ENCODE results near the gene CREBBP. TPM values are rescaled to one million over a fixed set of nuclear protein-coding genes. Genes with fewer than 3 reads are reported as not detected.

Gene CREBBP
- total RNA-seq, 1 donor from 2014 or later: 11.3 TPM

DNA sequence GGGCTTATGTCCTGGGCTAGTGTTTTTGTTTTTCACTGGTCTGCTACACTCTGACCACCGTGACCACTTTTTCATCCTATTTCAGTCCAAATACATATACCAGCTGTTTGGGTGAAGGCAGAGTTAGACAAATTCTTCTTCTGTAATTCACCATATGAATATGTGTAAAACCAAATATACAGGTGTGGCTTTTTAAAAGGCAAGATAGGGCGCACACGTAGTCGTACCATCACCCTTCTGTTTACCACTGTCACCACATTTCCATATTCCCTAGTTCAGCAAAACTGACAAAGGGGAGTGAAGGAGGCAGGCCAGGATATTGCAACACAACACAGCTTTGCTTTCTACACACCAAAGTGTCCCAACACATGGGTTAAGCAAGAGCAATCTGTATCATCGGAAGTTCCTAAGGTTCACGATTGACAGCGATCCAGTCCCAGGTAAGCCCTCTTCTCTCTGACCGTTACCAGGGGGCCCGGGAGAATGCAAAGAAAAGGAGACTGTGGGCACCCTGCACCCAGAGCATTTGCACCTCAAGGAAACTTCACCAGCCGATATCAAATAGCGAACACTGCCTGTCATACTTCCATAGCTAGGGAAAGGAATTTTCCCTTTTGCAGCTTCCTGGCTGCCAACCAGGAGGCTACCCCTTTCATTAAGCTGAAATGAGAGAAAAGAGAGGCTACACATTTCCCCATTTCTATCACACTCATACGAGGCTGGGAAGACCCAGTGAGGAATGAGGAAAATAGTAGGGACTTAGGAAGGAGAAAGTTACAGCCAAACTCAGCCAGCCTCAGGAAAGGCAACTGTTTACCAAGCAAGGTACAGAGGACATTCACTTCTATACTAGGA lies 23.1 kb downstream of the CREBBP start:
- TF ChIP-seq, protein P1, sequence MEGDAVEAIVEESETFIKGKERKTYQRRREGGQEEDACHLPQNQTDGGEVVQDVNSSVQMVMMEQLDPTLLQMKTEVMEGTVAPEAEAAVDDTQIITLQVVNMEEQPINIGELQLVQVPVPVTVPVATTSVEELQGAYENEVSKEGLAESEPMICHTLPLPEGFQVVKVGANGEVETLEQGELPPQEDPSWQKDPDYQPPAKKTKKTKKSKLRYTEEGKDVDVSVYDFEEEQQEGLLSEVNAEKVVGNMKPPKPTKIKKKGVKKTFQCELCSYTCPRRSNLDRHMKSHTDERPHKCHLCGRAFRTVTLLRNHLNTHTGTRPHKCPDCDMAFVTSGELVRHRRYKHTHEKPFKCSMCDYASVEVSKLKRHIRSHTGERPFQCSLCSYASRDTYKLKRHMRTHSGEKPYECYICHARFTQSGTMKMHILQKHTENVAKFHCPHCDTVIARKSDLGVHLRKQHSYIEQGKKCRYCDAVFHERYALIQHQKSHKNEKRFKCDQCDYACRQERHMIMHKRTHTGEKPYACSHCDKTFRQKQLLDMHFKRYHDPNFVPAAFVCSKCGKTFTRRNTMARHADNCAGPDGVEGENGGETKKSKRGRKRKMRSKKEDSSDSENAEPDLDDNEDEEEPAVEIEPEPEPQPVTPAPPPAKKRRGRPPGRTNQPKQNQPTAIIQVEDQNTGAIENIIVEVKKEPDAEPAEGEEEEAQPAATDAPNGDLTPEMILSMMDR (conservative IDR thresholded peaks at IDR 0.05; ENCODE audit: low read depth, low read length): no peak
- H3K4me3 ChIP-seq (ENCODE audit: low read depth, low read length): peak overlapping the region; percentile 1
- peak; percentile 57 for DNase-seq (ENCODE audit: low read depth)

DNA sequence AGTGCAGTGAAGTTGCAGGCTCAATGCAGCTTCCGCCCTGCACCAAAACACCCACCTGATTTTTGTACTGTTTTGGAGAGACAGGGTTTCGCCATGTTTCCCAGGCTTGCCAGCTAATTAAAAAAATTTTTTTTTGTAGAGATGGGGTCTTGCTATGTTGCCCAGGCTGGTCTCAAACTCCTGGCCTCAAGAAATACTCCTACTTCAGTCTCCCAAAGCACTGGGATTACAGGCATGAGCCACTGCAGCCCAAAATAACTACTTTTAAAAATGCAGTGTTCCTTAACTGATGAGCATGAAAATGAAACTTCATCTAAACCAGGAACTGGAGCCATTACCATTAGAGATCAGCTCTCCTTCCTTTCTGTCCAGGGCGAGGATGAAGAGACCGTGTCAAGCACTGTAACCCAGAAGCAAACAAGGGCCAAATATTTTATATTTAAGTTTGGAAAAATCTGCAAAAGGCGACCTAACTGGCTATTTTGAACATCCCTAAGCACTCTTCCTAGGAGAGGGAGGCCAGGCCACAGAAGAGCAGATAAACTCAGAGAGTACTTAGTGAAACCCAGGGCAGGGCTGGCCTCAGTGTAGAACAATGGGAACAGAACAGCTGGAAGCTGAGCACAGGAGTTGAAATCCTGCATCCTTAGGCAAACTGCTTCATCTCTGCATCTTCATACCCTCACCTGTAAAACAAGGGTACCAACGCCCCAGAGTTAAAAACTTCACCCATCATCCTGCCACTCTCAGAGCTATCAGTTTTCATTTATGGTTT lies 24.0 kb downstream of the CREBBP start:
- DNase-seq (ENCODE audit: low read depth): no peak
- TF ChIP-seq, protein P1 (conservative IDR thresholded peaks at IDR 0.05; ENCODE audit: low read depth, low read length): no peak
- H3K4me3 ChIP-seq (ENCODE audit: low read depth, low read length): no peak overlapping the region

- no peak overlapping the region for H3K4me3 ChIP-seq (ENCODE audit: low read depth, low read length)
- TF ChIP-seq, protein P1 (conservative IDR thresholded peaks at IDR 0.05; ENCODE audit: low read depth, low read length): no peak
- no peak for DNase-seq (ENCODE audit: low read depth)
Observed at GRCh38 chr16:3854750-3855541, 25.6 kb downstream of the CREBBP start.

- no peak overlapping the region for H3K4me3 ChIP-seq (ENCODE audit: low read depth, low read length)
- no peak for DNase-seq (ENCODE audit: low read depth)
- TF ChIP-seq, protein P1 (conservative IDR thresholded peaks at IDR 0.05; ENCODE audit: low read depth, low read length): no peak
Observed at GRCh38 chr16:3850544-3850899, 30.0 kb downstream of the CREBBP start.

DNA sequence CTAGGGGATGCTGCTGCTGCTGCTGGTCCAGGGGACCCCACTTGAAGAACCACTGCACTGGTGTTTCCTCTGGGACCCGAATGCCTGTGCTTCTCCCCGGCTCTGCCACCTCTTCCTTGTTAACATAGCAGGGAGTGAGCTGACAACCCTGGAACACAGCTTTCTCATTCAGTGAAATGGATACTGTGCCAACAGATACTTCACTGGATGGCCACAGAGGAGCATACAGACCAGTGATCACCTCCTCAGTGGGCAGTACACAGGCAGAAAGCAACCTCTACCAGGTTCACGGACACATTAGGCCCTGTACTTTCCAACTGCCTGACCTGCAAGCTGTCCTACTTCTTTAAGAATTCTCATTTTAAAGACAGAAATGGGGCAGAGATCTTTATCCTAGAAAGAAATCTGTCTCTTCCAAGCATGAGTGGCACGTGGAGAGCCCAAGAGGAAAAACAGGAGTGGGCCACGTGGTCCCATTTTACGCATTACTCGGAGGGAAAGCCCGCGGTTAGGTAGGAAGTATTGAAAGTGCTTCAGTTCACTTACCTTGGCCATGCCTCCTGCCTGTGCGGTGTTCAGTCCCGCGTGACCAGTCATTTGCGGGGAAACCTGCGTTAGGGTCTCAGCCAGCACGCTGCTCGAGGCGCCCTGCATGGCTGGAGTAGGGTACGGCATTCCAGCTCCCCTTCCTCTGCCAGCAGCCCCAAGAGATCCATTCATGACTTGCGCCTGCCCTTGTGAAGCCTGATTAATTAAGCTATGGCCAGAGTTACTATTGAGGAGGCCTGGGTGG lies 30.6 kb downstream of the CREBBP start:
- TF ChIP-seq, protein P1 (conservative IDR thresholded peaks at IDR 0.05; ENCODE audit: low read depth, low read length): no peak

DNA sequence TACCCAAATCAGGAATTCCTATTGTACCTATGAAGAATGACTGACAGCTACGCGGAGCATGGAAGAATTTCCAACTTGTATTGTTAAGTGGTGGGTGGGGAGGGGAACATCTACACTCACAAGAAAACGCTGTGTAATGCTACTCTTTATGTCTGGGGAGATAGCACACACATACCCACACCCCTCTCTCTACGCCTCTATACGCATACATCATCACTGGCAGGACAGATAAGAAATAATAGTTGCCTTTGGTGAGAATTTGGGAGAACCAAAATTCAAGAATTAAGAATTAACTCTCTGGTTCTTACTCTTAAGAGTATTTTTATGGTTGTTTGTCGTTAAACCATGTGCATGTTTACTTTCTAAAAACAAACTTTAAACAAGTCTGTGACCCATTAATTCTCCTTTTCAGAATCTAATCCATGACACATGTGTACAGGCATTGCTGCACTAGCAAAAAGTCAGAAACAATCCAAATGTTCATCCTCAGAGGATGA lies 33.9 kb downstream of the CREBBP start:
- no peak for DNase-seq (ENCODE audit: low read depth)
- H3K4me3 ChIP-seq (ENCODE audit: low read depth, low read length): no peak overlapping the region

More for the DNA sequence above, 30.6 kb downstream of the CREBBP start:
- H3K4me3 ChIP-seq (ENCODE audit: low read depth, low read length): no peak overlapping the region
- DNase-seq (ENCODE audit: low read depth): no peak

More for the DNA sequence above, 33.9 kb downstream of the CREBBP start:
- TF ChIP-seq, protein P1 (conservative IDR thresholded peaks at IDR 0.05; ENCODE audit: low read depth, low read length): no peak
